SK-N-SH treated with all-trans-retinoic acid at 6 μM for 48 hours (cell line): Measurements from ENCODE around the gene LARGE1.

ENCODE experiments used
- ATAC-seq: fragments of 200-7000 bp; cut with Tn5 transposase; 3 replicates; pipeline ENCODE4 v1.9.1; 2020; ENCODE audit warnings: mild to moderate bottlenecking, moderate library complexity
- ARNTL ChIP-seq: fragments of 450-650 bp; formaldehyde crosslinking; IDR thresholded peaks from 2 replicates; pipeline ENCODE4 v1.5.0; 2020; ENCODE audit warnings: low read depth, mild to moderate bottlenecking, moderate library complexity, borderline replicate concordance
- BACH2 ChIP-seq: fragments of 250-450 bp; sonication (Bioruptor Pico); IDR thresholded peaks from 2 replicates; pipeline ENCODE4 v1.9.0; 2021; ENCODE audit warnings: mild to moderate bottlenecking, borderline replicate concordance
- CSDC2 ChIP-seq: fragments of 250-450 bp; sonication (Bioruptor Pico); IDR thresholded peaks from 2 replicates; pipeline ENCODE4 v1.5.0; 2020; ENCODE audit warnings: mild to moderate bottlenecking, moderate library complexity
- ESRRG ChIP-seq: fragments of 250-450 bp; sonication (Bioruptor Pico); IDR thresholded peaks from 2 replicates; pipeline ENCODE4 v1.6.1; 2021; ENCODE audit warnings: mild to moderate bottlenecking
- GLIS3 ChIP-seq: fragments of 250-450 bp; sonication (Bioruptor Pico); IDR thresholded peaks from 2 replicates; pipeline ENCODE4 v1.5.0; 2020; ENCODE audit warnings: mild to moderate bottlenecking, moderate library complexity
- ISL1 ChIP-seq: fragments of 250-450 bp; sonication (Bioruptor Pico); IDR thresholded peaks from 2 replicates; pipeline ENCODE4 v2.1.2; 2022; ENCODE audit warnings: mild to moderate bottlenecking, moderate library complexity
- OSR1 ChIP-seq: fragments of 250-450 bp; sonication (Bioruptor Pico); IDR thresholded peaks from 2 replicates; pipeline ENCODE4 v1.8.0; 2022; ENCODE audit warnings: moderate library complexity, mild to moderate bottlenecking, inconsistent platforms
- PPARA ChIP-seq: fragments of 250-450 bp; sonication (Bioruptor Pico); IDR thresholded peaks from 2 replicates; pipeline ENCODE4 v1.5.0; 2020; ENCODE audit warnings: mild to moderate bottlenecking, borderline replicate concordance
- RARB ChIP-seq: fragments of 250-450 bp; sonication (Bioruptor Pico); IDR thresholded peaks from 2 replicates; pipeline ENCODE4 v1.8.0; 2021; ENCODE audit warnings: mild to moderate bottlenecking, moderate library complexity
- TCF4 ChIP-seq: fragments of 250-450 bp; sonication (Bioruptor Pico); IDR thresholded peaks from 2 replicates; pipeline ENCODE4 v1.8.0; 2021; ENCODE audit warnings: mild to moderate bottlenecking, moderate library complexity, borderline replicate concordance
- TOX ChIP-seq: fragments of 250-450 bp; sonication (Bioruptor Pico); IDR thresholded peaks from 2 replicates; pipeline ENCODE4 v1.8.0; 2021; ENCODE audit warnings: mild to moderate bottlenecking, moderate library complexity, borderline replicate concordance
- ZC3H10 ChIP-seq: fragments of 250-450 bp; sonication (Bioruptor Pico); IDR thresholded peaks from 2 replicates; pipeline ENCODE4 v1.5.1; 2021; ENCODE audit warnings: mild to moderate bottlenecking, moderate library complexity
- ZFP3 ChIP-seq: fragments of 250-450 bp; sonication (Bioruptor Pico); IDR thresholded peaks from 2 replicates; pipeline ENCODE4 v1.5.0; 2020; ENCODE audit warnings: mild to moderate bottlenecking, moderate library complexity
- ZFP30 ChIP-seq: fragments of 450-650 bp; formaldehyde crosslinking; IDR thresholded peaks from 2 replicates; pipeline ENCODE4 v1.5.0; 2022; ENCODE audit warnings: mild to moderate bottlenecking, moderate library complexity
- ZNF565 ChIP-seq: fragments of 450-650 bp; formaldehyde crosslinking; conservative IDR thresholded peaks from 2 replicates; pipeline ENCODE4 v1.5.0; 2020; ENCODE audit warnings: low read depth, mild to moderate bottlenecking, moderate library complexity
- ZNF70 ChIP-seq: fragments of 450-650 bp; formaldehyde crosslinking; IDR thresholded peaks from 2 replicates; pipeline ENCODE4 v1.5.0; 2020; ENCODE audit warnings: mild to moderate bottlenecking, moderate library complexity
- ZNF8 ChIP-seq: fragments of 450-650 bp; formaldehyde crosslinking; IDR thresholded peaks from 2 replicates; pipeline ENCODE4 v1.5.0; 2020; ENCODE audit warnings: mild to moderate bottlenecking, moderate library complexity
- TF ChIP-seq, protein P1 (sequence below): fragments of 250-450 bp; sonication (Bioruptor Pico); IDR thresholded peaks from 2 replicates; pipeline ENCODE4 v1.5.0; 2020; ENCODE audit warnings: mild to moderate bottlenecking, moderate library complexity
- TF ChIP-seq, protein P2 (sequence below): fragments of 250-450 bp; sonication (Bioruptor Pico); IDR thresholded peaks from 2 replicates; pipeline ENCODE4 v1.8.0; 2020; ENCODE audit warnings: mild to moderate bottlenecking, moderate library complexity, borderline replicate concordance
- TF ChIP-seq, protein P3 (sequence below): fragments of 250-450 bp; sonication (Bioruptor Pico); IDR thresholded peaks from 2 replicates; pipeline ENCODE4 v1.5.1; 2021; ENCODE audit warnings: mild to moderate bottlenecking, moderate library complexity
- TF ChIP-seq, protein P4 (sequence below): fragments of 250-450 bp; sonication (Bioruptor Pico); IDR thresholded peaks from 2 replicates; pipeline ENCODE4 v1.8.0; 2021; ENCODE audit warnings: low read depth, mild to moderate bottlenecking, moderate library complexity, borderline replicate concordance
- TF ChIP-seq, protein P5 (sequence below): fragments of 250-450 bp; sonication (Bioruptor Pico); IDR thresholded peaks from 2 replicates; pipeline ENCODE4 v1.5.1; 2020; ENCODE audit warnings: low read depth, mild to moderate bottlenecking, moderate library complexity

The LARGE1 gene

DNA sequence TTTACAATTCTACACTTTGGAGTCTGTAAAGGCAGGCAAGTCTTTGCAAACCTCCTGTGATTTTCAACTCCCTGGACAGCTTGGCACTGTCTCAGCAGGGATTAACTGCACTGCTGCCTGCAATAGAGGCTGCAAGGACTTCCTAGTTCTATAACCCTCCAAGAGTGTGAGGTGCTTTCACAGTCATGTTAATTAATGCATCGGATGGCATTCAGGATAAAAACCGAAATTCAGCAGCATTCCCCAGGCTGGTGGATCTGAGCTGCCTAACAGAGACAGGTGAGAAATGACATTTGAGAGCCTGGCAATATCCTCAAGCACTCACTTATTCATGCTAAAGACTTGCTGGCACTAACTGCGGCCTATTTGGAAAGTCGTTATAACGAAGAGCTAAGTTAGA is 85.0 kb downstream of the LARGE1 start:
- no peak for TF ChIP-seq PPARA (CRISPR knock-in tag)
- TF ChIP-seq ZNF8 (CRISPR knock-in tag) = no peak
- TF ChIP-seq, protein P1, sequence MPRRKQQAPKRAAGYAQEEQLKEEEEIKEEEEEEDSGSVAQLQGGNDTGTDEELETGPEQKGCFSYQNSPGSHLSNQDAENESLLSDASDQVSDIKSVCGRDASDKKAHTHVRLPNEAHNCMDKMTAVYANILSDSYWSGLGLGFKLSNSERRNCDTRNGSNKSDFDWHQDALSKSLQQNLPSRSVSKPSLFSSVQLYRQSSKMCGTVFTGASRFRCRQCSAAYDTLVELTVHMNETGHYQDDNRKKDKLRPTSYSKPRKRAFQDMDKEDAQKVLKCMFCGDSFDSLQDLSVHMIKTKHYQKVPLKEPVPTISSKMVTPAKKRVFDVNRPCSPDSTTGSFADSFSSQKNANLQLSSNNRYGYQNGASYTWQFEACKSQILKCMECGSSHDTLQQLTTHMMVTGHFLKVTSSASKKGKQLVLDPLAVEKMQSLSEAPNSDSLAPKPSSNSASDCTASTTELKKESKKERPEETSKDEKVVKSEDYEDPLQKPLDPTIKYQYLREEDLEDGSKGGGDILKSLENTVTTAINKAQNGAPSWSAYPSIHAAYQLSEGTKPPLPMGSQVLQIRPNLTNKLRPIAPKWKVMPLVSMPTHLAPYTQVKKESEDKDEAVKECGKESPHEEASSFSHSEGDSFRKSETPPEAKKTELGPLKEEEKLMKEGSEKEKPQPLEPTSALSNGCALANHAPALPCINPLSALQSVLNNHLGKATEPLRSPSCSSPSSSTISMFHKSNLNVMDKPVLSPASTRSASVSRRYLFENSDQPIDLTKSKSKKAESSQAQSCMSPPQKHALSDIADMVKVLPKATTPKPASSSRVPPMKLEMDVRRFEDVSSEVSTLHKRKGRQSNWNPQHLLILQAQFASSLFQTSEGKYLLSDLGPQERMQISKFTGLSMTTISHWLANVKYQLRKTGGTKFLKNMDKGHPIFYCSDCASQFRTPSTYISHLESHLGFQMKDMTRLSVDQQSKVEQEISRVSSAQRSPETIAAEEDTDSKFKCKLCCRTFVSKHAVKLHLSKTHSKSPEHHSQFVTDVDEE (CRISPR knock-in tag) = no peak

DNA sequence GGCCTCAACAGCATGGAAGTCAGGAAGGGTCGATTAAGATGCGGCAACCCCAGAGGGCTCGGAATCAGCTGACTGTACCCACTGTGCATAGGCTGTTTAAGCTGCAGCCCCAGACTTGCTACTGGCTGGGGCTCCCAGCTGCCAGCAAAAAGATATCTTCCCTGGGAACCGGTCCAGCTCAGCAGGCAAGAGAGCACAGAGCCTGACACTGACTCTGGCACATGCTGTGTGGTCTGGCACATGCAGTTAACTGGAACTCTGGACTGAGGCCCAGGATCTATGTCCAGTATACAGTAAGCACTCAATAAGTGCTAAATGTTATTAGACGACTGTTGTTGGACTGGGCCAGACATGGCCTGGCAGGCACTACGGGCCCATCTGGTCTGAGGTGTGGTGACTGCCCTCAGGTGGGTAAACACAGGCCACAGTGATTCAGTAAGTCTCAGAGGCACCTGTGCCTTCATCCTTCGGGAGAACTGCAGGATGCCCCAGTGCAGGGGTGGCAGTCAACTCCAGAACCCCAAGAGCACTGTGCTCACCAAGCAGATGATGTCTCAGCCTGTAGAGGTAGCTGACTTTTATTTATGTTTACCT is 87.6 kb downstream of the LARGE1 start:
- TF ChIP-seq PPARA (CRISPR knock-in tag) (no peak), BACH2 (no peak), ZC3H10 (CRISPR knock-in tag) (no peak), ZNF70 (CRISPR knock-in tag) (no peak), ARNTL (no peak)
- TF ChIP-seq, protein P2, sequence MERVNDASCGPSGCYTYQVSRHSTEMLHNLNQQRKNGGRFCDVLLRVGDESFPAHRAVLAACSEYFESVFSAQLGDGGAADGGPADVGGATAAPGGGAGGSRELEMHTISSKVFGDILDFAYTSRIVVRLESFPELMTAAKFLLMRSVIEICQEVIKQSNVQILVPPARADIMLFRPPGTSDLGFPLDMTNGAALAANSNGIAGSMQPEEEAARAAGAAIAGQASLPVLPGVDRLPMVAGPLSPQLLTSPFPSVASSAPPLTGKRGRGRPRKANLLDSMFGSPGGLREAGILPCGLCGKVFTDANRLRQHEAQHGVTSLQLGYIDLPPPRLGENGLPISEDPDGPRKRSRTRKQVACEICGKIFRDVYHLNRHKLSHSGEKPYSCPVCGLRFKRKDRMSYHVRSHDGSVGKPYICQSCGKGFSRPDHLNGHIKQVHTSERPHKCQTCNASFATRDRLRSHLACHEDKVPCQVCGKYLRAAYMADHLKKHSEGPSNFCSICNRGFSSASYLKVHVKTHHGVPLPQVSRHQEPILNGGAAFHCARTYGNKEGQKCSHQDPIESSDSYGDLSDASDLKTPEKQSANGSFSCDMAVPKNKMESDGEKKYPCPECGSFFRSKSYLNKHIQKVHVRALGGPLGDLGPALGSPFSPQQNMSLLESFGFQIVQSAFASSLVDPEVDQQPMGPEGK (CRISPR knock-in tag) = no peak
- no peak for ATAC-seq

More for the DNA sequence above, 85.0 kb downstream of the LARGE1 start:
- ATAC-seq = no peak

DNA sequence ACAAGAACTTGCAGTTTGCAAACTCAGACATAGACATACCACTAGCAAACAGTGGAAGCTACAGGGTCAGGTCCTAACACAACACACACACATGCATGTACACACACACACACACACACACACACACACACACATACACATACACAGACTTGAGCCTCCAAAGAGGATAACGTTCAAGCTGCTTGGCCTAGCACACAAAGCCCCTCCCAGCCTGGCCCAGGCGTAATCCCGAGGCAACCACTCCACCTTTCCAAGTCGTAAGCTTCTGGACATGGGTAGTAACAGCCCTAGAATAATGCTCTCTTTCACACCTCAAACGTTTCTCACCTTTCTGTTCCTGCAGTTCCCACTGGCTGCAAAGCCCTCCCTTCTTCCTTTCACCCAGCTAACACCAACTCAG is 88.6 kb downstream of the LARGE1 start:
- TF ChIP-seq ZNF565 (CRISPR knock-in tag) (no peak), RARB (no peak), GLIS3 (no peak), TCF4 (CRISPR knock-in tag) (no peak), ZFP30 (CRISPR knock-in tag) (no peak), ZC3H10 (CRISPR knock-in tag) (no peak), ISL1 (CRISPR knock-in tag) (no peak), ARNTL (no peak), ZNF70 (CRISPR knock-in tag) (no peak), OSR1 (CRISPR knock-in tag) (no peak), TOX (no peak), BACH2 (no peak), CSDC2 (CRISPR knock-in tag) (no peak), ZFP3 (CRISPR knock-in tag) (no peak), ESRRG (CRISPR knock-in tag) (no peak), PPARA (CRISPR knock-in tag) (no peak)
- TF ChIP-seq, protein P3, sequence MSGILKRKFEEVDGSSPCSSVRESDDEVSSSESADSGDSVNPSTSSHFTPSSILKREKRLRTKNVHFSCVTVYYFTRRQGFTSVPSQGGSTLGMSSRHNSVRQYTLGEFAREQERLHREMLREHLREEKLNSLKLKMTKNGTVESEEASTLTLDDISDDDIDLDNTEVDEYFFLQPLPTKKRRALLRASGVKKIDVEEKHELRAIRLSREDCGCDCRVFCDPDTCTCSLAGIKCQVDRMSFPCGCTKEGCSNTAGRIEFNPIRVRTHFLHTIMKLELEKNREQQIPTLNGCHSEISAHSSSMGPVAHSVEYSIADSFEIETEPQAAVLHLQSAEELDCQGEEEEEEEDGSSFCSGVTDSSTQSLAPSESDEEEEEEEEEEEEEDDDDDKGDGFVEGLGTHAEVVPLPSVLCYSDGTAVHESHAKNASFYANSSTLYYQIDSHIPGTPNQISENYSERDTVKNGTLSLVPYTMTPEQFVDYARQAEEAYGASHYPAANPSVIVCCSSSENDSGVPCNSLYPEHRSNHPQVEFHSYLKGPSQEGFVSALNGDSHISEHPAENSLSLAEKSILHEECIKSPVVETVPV (CRISPR knock-in tag) = no peak
- TF ChIP-seq, protein P4, sequence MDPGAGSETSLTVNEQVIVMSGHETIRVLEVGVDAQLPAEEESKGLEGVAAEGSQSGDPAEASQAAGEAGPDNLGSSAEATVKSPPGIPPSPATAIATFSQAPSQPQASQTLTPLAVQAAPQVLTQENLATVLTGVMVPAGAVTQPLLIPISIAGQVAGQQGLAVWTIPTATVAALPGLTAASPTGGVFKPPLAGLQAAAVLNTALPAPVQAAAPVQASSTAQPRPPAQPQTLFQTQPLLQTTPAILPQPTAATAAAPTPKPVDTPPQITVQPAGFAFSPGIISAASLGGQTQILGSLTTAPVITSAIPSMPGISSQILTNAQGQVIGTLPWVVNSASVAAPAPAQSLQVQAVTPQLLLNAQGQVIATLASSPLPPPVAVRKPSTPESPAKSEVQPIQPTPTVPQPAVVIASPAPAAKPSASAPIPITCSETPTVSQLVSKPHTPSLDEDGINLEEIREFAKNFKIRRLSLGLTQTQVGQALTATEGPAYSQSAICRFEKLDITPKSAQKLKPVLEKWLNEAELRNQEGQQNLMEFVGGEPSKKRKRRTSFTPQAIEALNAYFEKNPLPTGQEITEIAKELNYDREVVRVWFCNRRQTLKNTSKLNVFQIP (CRISPR knock-in tag) = no peak
- TF ChIP-seq, protein P5, sequence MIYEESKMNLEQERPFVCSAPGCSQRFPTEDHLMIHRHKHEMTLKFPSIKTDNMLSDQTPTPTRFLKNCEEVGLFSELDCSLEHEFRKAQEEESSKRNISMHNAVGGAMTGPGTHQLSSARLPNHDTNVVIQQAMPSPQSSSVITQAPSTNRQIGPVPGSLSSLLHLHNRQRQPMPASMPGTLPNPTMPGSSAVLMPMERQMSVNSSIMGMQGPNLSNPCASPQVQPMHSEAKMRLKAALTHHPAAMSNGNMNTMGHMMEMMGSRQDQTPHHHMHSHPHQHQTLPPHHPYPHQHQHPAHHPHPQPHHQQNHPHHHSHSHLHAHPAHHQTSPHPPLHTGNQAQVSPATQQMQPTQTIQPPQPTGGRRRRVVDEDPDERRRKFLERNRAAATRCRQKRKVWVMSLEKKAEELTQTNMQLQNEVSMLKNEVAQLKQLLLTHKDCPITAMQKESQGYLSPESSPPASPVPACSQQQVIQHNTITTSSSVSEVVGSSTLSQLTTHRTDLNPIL (CRISPR knock-in tag) = no peak
- TF ChIP-seq, all 23 proteins: peak for 0
- no peak for ATAC-seq
